SK-N-SH treated with all-trans-retinoic acid at 6 μM for 48 hours (cell line): ENCODE data around the gene ATAD5.

Experiments used
- ARNTL ChIP-seq: fragments of 450-650 bp; formaldehyde crosslinking; IDR thresholded peaks from 2 replicates; pipeline ENCODE4 v1.5.0; 2020; ENCODE audit warnings: low read depth, mild to moderate bottlenecking, moderate library complexity, borderline replicate concordance
- ESRRG ChIP-seq: fragments of 250-450 bp; sonication (Bioruptor Pico); IDR thresholded peaks from 2 replicates; pipeline ENCODE4 v1.6.1; 2021; ENCODE audit warnings: mild to moderate bottlenecking
- GLIS3 ChIP-seq: fragments of 250-450 bp; sonication (Bioruptor Pico); IDR thresholded peaks from 2 replicates; pipeline ENCODE4 v1.5.0; 2020; ENCODE audit warnings: mild to moderate bottlenecking, moderate library complexity
- OSR1 ChIP-seq: fragments of 250-450 bp; sonication (Bioruptor Pico); IDR thresholded peaks from 2 replicates; pipeline ENCODE4 v1.8.0; 2022; ENCODE audit warnings: moderate library complexity, mild to moderate bottlenecking, inconsistent platforms
- PATZ1 ChIP-seq: fragments of 250-450 bp; sonication (Bioruptor Pico); IDR thresholded peaks from 2 replicates; pipeline ENCODE4 v1.8.0; 2020; ENCODE audit warnings: mild to moderate bottlenecking, moderate library complexity, borderline replicate concordance
- RARB ChIP-seq: fragments of 250-450 bp; sonication (Bioruptor Pico); IDR thresholded peaks from 2 replicates; pipeline ENCODE4 v1.8.0; 2021; ENCODE audit warnings: mild to moderate bottlenecking, moderate library complexity
- TCF4 ChIP-seq: fragments of 250-450 bp; sonication (Bioruptor Pico); IDR thresholded peaks from 2 replicates; pipeline ENCODE4 v1.8.0; 2021; ENCODE audit warnings: mild to moderate bottlenecking, moderate library complexity, borderline replicate concordance
- ZFP3 ChIP-seq: fragments of 250-450 bp; sonication (Bioruptor Pico); IDR thresholded peaks from 2 replicates; pipeline ENCODE4 v1.5.0; 2020; ENCODE audit warnings: mild to moderate bottlenecking, moderate library complexity
- ZFP30 ChIP-seq: fragments of 450-650 bp; formaldehyde crosslinking; IDR thresholded peaks from 2 replicates; pipeline ENCODE4 v1.5.0; 2022; ENCODE audit warnings: mild to moderate bottlenecking, moderate library complexity
- ZNF565 ChIP-seq: fragments of 450-650 bp; formaldehyde crosslinking; conservative IDR thresholded peaks from 2 replicates; pipeline ENCODE4 v1.5.0; 2020; ENCODE audit warnings: low read depth, mild to moderate bottlenecking, moderate library complexity
- ZNF70 ChIP-seq: fragments of 450-650 bp; formaldehyde crosslinking; IDR thresholded peaks from 2 replicates; pipeline ENCODE4 v1.5.0; 2020; ENCODE audit warnings: mild to moderate bottlenecking, moderate library complexity
- TF ChIP-seq, protein P1 (sequence below): fragments of 250-450 bp; sonication (Bioruptor Pico); IDR thresholded peaks from 2 replicates; pipeline ENCODE4 v1.5.0; 2020; ENCODE audit warnings: mild to moderate bottlenecking, moderate library complexity
- TF ChIP-seq, protein P2 (sequence below): fragments of 250-450 bp; sonication (Bioruptor Pico); IDR thresholded peaks from 2 replicates; pipeline ENCODE4 v1.8.0; 2021; ENCODE audit warnings: low read depth, mild to moderate bottlenecking, moderate library complexity, borderline replicate concordance
- TF ChIP-seq, protein P3 (sequence below): fragments of 250-450 bp; sonication (Bioruptor Pico); IDR thresholded peaks from 2 replicates; pipeline ENCODE4 v1.5.1; 2021; ENCODE audit warnings: mild to moderate bottlenecking, moderate library complexity

DNA sequence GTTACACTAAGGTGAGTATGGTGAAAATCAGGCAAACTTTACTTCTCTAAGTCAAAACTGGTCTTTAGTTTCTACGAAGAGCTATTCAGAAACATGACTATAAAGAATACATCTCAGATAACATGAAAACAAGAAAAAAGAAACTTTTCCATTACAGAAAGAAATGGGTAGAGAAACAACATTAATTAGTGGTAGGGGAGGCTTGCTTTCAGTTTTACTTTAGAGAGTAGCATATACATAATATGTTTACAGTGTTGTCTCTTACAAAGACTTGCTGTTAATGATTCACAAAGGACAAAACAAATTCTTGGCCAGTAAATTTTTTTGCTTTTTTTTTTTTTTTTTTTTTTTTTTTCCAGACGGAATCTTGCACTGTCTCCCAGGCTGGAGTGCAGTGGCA, 41.5 kb upstream of the ATAD5 start:
- TF ChIP-seq ZNF565 (no peak), PATZ1 (no peak), GLIS3 (no peak), ZFP3 (CRISPR knock-in tag) (no peak), ZFP30 (CRISPR knock-in tag) (no peak), ZNF70 (CRISPR knock-in tag) (no peak), RARB (CRISPR knock-in tag) (no peak), ARNTL (CRISPR knock-in tag) (no peak), ESRRG (CRISPR knock-in tag) (no peak), TCF4 (no peak), OSR1 (CRISPR knock-in tag) (no peak)
- TF ChIP-seq, protein P1, sequence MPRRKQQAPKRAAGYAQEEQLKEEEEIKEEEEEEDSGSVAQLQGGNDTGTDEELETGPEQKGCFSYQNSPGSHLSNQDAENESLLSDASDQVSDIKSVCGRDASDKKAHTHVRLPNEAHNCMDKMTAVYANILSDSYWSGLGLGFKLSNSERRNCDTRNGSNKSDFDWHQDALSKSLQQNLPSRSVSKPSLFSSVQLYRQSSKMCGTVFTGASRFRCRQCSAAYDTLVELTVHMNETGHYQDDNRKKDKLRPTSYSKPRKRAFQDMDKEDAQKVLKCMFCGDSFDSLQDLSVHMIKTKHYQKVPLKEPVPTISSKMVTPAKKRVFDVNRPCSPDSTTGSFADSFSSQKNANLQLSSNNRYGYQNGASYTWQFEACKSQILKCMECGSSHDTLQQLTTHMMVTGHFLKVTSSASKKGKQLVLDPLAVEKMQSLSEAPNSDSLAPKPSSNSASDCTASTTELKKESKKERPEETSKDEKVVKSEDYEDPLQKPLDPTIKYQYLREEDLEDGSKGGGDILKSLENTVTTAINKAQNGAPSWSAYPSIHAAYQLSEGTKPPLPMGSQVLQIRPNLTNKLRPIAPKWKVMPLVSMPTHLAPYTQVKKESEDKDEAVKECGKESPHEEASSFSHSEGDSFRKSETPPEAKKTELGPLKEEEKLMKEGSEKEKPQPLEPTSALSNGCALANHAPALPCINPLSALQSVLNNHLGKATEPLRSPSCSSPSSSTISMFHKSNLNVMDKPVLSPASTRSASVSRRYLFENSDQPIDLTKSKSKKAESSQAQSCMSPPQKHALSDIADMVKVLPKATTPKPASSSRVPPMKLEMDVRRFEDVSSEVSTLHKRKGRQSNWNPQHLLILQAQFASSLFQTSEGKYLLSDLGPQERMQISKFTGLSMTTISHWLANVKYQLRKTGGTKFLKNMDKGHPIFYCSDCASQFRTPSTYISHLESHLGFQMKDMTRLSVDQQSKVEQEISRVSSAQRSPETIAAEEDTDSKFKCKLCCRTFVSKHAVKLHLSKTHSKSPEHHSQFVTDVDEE, result no peak
- TF ChIP-seq, protein P2, sequence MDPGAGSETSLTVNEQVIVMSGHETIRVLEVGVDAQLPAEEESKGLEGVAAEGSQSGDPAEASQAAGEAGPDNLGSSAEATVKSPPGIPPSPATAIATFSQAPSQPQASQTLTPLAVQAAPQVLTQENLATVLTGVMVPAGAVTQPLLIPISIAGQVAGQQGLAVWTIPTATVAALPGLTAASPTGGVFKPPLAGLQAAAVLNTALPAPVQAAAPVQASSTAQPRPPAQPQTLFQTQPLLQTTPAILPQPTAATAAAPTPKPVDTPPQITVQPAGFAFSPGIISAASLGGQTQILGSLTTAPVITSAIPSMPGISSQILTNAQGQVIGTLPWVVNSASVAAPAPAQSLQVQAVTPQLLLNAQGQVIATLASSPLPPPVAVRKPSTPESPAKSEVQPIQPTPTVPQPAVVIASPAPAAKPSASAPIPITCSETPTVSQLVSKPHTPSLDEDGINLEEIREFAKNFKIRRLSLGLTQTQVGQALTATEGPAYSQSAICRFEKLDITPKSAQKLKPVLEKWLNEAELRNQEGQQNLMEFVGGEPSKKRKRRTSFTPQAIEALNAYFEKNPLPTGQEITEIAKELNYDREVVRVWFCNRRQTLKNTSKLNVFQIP (CRISPR knock-in tag), result no peak
- TF ChIP-seq, protein P3, sequence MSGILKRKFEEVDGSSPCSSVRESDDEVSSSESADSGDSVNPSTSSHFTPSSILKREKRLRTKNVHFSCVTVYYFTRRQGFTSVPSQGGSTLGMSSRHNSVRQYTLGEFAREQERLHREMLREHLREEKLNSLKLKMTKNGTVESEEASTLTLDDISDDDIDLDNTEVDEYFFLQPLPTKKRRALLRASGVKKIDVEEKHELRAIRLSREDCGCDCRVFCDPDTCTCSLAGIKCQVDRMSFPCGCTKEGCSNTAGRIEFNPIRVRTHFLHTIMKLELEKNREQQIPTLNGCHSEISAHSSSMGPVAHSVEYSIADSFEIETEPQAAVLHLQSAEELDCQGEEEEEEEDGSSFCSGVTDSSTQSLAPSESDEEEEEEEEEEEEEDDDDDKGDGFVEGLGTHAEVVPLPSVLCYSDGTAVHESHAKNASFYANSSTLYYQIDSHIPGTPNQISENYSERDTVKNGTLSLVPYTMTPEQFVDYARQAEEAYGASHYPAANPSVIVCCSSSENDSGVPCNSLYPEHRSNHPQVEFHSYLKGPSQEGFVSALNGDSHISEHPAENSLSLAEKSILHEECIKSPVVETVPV (CRISPR knock-in tag), result no peak
